Stimulated activated CD8-positive, alpha-beta memory T cell treated with anti-CD3 and anti-CD28 coated beads, Interleukin-7, amount 100 ng/mL, for 1 hour (primary cell): ENCODE data around the gene LAMTOR4.
A peak's percentile ranks its signal among the peaks of the same experiment; 100 is the strongest.

Experiments
- DNase-seq, 2 donors: peaks; one replicate each; pipeline ENCODE4 v3.0.0-alpha.2; 2020; ENCODE audit warnings: low read depth in 2 of 2

LAMTOR4 gene

GRCh38 chr7:100148559-100149328 lies at the start of gene LAMTOR4:
Gene LAMTOR4, plus strand, starts transcription at chr7:100148918. Its CDS starts 55 bp downstream, at chr7:100148973.
- DNase-seq = peak; percentile 91 to 92

- no peak for DNase-seq
These were observed 49.3 kb upstream of the LAMTOR4 start for GRCh38 chr7:100099452-100099851.

DNA sequence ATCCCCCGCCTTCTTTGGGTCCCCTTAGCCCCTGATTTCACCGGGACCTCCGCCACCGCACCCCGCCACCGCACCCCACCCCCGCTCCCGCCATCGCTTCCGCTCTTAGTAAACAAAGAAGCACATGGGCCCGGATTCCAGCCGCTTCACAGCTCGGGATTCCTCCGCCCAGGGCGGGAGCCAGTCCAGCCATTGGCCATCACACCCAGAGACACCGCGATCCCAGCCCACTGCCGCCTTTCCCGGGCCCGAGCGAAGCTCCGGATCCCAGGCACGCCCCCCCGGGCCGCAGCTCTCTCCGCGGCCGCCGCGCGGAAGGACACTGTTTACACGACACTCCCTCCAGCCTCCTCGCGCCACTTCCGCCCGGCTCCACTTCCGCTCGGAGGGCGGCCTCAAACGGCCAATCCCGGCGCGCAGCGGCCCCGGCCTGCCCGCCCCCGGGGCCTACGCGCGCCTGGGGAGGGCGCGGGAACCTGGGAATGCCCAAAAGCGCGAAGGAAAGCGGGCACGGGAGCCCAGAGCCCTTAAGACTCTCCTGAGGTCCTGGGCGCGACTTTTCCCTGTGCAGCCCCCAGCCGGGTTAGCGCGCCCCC lies 48.2 kb upstream of the LAMTOR4 start:
- DNase-seq = peak; percentile 63 to 64

DNA sequence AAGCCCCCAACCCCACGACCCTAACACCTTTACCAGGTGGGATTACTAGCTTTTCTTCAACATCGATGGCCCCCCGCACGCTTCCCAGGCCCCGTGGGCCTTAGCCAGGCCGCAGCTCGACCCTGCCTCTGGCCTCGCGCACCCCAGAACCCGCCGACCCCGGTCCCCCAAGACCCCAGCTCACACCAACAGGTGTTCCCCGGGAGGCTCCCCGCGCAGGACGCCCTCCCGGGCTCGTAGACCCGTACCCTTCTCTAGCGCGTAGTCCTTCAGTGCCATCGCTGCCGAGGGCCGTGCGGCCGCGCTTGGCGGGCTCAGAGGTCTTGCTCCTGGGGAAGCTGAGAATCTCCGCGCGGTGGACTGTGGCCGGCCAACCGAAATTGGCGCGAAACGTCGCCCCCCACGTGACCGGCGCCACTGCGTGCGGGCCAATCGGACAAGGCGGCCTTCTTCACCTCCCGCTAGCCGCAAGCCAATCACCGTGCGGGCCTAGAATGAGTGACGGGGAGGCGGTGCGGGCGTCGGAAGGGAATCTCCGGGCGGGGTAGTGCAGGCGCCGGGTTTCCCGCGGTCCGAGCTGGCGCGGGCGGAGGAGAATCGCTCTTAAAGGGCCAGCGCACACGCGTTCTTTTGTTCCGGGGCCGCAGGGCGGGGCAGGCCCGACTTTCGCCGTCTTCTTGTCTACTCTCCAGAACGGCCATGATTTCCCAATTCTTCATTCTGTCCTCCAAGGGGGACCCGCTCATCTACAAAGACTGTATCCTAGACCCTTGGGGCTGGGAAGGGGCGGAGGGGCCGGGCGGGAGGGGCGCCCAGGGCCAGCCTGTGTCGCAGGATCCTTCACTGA lies 47.5 kb upstream of the LAMTOR4 start, which contains the start of the genes AP4M1 and MCM7:
Gene AP4M1 (plus strand): TSS at position 628 of the 847 bp plus-strand sequence. CDS start 72 bp downstream, at position 700.
Gene MCM7 (minus strand): TSS at position 382 of the 847 bp plus-strand sequence. CDS start 103 bp downstream, at position 279.
- DNase-seq = peak; percentile 92 to 93

DNA sequence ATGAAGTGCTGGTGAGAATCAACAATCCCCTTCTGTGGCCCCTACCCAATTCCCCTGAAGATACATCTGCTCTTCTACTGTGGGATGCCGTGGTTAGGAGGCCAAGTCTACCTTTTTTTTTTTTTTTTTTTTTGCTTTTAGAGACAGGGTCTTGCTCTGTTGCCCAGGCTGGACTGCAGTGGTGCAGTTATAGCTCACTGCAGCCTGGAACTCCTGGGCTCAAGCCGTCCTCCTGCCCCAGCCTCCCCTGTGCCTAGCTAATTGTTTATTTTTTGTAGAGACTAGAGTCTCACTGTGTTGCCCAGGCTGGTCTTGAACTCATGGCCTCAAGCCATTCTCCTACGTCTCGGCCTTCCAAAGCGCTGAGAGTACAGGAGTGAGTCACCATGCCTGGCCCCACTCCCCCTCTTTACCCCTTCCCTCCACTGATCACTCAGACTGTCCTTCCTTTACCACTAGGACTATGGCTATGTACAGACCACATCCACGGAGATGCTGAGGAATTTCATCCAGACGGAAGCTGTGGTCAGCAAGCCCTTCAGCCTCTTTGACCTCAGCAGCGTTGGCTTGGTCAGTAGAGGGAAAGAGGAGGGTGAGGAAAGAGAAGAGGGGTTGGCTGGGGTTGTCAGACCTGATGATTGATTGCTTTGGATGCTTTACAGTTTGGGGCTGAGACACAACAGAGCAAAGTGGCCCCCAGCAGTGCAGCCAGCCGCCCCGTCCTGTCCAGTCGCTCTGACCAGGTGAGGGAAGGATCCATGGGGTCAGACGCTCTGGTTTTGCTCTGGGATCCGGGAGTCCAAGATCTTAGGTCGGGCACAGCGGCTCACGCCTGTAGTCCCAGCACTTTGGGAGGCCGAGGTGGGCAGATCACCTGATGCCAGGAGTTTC lies 45.5 kb upstream of the LAMTOR4 start:
- DNase-seq = no peak

DNA sequence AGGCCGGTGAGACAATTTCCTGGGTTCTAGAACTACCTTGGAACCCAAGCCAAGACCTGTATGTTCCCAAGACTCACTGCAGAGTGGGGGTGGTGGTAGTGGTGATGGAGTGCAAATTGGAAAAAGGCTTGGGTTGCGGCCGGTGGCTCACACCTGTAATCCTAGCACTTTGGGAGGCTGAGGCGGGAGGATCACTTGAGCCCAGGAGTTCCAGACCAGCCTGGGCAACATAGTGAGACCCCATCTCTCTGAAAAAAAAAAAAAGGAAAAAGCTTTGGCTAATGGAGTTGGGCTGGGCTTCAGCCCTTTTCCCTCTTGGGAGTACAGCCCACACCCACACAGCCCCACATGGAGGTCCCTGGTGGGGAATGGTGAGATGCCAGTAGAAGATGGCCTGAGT lies 43.2 kb upstream of the LAMTOR4 start:
- DNase-seq = no peak

DNA sequence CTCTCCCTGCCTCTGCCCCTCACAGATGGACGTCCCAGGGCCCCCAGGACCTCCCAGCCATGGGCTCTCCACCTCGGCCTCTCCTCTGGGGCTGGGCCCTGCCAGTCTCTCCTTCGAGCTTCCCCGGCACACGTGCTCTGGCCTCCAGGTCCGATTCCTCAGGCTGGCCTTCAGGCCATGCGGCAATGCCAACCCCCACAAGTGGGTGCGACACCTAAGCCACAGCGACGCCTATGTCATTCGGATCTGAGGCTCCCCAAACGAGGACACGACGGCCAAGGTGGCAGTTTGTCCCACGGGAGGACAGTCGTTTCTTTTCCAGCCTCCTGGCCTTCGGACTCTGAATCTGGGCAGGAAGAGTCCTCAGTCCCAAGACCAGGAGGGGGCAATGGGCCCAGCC lies 42.1 kb upstream of the LAMTOR4 start:
- no peak for DNase-seq

DNA sequence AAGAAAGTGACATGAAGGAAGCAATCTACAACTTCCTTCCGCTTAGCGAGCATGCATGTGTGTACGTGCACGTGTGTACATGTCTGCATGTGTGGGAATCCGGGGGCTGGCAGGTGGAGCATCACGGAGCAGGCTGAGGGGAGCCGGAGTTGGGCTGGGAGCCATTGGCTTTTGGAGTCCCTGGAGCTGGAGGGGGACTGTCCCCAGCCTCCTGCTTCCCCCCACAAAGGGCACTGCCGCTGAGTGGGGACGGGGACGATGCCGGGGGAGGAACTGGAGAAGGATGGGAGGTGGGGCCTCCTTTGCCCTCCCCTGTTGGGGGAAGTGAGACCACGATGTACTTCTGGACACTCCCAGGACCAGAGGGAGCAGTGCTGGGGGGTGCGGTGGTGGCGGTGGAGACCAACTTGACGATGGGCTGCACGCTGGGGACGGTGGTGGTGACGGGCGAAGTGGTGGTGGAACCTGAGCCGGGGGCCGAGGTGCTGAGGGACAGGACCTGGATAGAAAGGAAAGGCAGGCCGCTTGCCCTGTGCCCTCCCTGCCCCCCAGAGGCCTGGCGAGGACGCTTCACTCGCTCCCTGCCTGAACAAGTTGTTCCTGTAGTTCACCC lies 41.5 kb upstream of the LAMTOR4 start:
- no peak for DNase-seq

- no peak for DNase-seq
These were observed 40.8 kb upstream of the LAMTOR4 start for GRCh38 chr7:100107890-100108289.

DNA sequence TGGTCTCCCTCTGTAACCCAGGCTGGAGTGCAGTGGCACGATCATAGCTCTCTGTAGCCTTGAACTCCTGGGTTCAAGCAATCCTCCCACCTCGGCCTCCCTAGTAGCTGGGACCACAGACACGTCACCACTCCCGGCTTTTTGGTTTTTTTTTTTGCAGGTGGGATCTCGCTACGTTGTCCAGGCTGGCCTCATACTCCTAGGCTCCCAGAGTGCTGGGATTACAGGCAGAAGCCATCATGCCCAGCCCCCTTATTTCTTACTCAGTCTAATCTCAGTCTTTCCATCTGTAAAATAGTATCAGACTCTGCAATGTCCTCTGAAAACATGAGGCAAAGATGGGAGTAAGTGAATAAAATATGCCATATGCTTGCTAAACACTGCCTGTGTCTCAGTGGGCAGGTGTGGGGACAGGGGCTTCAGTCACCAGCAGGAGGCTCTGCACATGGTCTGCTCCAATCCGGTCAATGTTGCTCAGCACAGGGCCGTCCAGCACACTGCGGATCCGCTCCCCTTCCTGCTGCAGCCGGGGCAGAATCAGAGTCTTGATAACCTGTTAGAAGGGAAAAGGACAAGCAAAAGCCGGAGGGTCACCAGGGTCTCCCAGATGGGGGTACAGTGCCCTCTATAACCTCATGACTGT lies 39.1 kb upstream of the LAMTOR4 start:
- no peak for DNase-seq

- no peak for DNase-seq
These were observed 37.6 kb upstream of the LAMTOR4 start for GRCh38 chr7:100111156-100111555.

- DNase-seq = no peak
These were observed 36.8 kb upstream of the LAMTOR4 start for GRCh38 chr7:100111914-100112313.

DNA sequence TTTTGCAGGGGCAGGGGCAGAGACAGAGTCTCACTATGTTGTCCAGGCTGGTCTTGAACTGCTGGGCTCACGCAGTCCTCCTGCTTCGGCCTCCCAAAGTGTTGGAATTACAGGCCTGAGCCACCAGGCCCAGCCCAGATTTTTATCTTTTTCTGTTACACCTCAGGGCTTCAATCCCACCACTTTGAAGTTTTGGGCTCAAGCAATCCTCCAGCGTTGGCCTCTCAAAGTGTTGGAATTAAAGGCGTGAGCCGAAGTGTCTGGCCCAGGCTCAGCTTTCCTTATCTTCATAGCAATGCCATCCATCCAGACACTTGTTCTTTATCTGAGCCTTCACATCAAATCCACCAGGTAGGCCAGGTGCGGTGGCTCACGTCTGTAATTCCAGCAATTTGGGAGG lies 33.7 kb upstream of the LAMTOR4 start:
- DNase-seq = no peak

DNA sequence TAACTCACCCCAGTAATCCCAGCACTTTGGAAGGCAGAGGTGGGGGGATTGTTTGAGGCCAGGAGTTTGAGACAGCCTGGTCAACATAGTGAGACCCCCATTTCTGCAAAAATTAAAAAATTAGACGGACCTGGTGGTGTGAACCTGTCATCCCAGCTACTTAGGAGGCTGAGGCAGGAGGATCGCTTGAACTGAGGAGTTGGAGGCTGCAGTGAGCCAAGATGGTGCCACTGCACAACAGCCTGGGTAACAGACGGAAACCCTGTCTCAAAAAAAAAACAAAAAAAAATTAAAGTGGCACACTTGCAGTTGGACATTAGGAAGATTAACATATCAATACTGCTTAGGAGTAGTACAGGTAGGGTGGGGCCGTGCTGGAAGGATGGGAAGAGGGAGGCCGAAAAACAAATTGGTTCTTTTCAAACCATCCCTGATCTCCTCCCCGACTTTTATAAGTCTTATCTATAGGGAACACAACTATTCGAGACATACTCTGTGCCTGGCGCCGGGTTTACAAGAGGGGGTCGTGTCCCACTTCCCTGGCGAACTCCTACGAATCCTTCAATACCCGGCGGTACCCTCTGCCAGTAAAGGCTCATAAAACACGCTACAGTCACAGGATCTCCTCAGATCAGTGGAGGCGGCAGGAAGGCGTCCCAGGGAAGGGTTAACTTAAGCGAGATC lies 30.2 kb upstream of the LAMTOR4 start:
- DNase-seq = no peak

GRCh38 chr7:100119072-100119969 lies 29.4 kb upstream of the LAMTOR4 start, which contains the start of the genes CNPY4 and TAF6:
Gene CNPY4, plus strand, starts transcription at chr7:100119634. Its CDS starts 111 bp downstream, at chr7:100119745.
Gene TAF6, minus strand, starts transcription at chr7:100119358. Its CDS starts 5,149 bp downstream, at chr7:100114209.
- DNase-seq = peak; percentile 91 to 92

DNA sequence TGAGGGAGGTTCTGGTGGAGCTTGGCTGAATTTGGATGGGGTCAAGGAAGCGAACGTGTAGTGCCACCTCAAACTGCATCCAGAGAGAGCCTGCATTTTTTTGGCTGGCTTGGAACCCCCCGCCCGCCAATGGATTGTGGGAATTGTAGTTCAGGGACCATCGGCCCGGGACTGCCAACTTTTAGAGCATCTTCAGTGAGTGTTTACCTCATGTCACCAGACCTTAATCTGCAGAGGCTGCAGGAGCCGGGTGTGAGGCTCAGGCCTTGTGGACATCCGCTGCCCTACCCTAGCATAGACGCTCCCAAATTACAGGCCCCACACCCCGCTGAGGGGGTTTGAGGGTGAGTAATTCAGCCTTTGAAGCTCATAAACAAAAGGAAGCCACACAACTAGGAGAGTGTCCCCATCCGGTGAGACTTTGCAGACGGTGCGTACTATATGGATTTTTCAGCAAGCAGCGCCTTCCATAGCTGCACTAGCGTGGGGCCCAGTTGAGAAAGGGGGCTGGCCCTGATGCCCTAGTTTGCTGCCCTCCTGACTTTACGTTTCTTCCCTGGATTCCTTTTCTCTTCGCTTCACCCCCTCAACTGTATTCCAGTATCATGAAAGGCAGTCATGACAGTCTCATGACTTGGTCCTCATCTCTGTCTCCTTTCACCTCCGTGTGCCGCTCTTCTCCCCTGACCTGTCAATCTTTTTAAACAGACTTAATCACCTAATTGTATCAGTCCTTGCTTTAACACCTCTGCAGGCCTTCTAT lies 28.6 kb upstream of the LAMTOR4 start:
- peak; percentile 43 to 47 for DNase-seq

DNA sequence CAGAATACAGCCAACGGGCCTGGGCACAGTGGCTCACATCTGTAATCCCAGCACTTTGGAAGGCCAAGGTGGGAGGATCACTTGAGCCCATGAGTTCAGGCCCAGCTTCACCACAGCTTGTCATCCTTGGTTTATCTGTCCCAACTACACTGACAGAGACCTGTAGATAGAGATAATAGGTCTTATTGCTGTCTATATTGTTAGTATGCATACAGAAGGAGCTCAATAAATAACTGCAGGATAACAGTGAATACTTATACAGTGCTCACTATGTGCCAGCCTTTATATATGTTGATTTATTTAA lies 28.0 kb upstream of the LAMTOR4 start:
- no peak for DNase-seq

DNA sequence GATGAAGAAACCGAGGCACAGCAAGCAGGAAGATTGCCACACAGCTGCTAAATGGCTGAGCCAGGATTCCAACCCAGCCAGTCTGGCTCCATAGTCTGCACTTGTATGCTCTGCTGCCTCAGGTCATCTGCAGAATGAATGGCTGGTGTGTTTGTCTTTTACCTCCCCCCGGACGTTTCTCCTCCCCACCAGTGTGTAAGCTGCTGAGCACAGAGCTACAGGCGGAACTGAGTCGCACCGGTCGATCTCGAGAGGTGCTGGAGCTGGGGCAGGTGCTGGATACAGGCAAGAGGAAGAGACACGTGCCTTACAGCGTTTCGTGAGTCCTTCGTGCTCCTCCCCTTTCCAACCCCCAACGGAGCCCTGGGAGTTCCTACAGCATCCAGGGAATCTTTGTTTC lies 26.7 kb upstream of the LAMTOR4 start:
- no peak for DNase-seq
